SW 1271 (cell line): Measurements from ENCODE around the gene HYAL3.
"Not testable (repeated sequence)": the region's sequence is repeated elsewhere in the genome, so short reads cannot be mapped to it uniquely, and the experiment has no call there.

Source experiments
- DNase-seq, 2 experiments: peaks; one replicate each; lab custom pipeline; 2025; lab: John Stamatoyannopoulos, UW

HYAL3 gene

DNA sequence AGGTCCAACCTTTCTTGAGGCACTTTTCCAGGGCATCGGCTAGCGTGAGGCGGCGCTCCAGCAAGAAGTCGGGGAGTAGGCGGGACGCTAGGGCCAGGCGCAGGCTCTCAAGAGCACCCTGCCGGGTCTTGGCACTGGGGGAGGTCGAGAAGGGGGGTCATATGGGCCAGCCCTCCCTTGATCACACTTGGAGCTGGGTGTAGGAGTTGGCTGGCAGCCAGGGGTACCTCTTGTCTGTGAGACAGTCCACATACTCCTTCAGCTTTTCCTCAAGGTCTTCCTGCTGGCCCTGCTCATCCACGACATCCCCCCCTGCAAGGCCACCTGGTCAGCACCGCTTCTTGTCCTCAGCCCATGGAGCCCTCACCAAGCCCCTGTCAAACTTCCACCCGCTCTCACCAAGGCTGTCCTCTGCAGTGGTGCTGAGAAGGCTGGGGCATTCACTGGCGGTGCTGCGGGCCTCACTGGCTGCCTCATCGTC is 9.0 kb downstream of the HYAL3 start:
- no peak for DNase-seq

DNA sequence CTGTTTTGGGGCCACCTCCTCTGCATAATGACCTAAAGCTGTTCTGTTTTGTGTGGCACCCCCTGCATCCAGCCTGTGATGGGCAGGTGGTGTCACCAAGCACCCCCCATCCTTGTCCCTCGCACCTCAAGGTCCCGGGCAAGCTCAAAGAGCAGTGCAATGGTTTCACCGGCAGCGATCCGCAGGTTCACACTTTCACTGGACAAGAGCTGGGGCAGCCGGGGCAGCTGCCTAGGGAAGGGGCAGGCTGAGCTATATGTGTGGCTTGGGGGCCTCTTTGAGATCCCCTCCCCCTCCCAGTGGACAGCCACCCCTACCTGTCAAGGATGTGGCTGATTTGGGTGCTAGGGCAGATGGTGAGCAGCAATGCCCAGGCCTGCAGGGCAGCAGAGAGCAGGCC is 10.1 kb downstream of the HYAL3 start:
- DNase-seq = no peak

DNA sequence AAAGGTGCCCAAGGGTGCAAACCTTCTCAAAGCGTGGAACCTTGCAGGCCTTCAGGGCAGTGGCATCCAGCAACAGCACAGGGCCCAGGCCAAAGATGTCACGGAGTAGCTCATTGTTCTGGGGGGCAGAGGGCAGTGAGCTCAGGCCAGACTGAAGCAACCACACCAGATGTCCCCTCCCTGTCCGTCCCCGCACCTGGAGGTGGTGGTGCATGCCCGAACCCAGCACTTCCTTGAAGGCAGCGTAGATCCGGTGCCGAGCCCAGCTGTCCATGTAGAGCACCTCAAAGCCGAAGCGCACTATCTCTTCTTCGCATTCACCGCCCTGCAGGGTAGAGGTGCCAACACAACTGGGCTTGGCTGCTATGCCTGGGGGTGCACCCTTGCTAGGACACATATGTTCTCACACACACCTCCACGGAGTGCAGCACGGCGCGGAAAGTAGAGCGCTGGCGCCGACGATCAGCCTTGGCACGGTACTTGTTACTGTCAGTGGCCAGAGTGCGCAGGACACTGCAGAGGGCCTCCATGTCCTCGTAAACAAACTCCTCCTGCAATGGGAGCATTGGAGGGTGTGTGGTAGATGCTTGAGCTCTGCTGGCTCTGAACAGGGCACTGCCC is 10.7 kb downstream of the HYAL3 start:
- no peak for DNase-seq

DNA sequence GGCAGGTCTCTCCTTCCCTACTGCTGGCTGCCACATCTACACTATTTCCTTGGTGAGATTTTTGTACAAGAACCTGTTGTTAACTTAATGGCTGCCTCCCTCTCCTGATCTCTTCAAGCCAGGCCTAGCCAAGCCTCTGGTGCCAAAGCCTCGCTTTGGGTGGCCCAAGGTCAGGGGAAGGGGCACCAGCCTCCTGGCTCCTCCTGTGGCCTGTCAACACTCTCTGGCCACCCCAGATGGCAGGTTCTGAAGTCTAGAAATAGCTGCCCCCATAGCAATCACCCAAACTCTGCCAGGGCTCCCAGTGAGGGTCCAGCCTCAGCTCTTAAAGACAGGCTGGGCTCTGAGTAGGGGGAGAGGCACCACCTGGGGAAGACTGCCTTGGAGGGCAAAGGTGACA is 11.9 kb downstream of the HYAL3 start:
- DNase-seq = no peak

DNA sequence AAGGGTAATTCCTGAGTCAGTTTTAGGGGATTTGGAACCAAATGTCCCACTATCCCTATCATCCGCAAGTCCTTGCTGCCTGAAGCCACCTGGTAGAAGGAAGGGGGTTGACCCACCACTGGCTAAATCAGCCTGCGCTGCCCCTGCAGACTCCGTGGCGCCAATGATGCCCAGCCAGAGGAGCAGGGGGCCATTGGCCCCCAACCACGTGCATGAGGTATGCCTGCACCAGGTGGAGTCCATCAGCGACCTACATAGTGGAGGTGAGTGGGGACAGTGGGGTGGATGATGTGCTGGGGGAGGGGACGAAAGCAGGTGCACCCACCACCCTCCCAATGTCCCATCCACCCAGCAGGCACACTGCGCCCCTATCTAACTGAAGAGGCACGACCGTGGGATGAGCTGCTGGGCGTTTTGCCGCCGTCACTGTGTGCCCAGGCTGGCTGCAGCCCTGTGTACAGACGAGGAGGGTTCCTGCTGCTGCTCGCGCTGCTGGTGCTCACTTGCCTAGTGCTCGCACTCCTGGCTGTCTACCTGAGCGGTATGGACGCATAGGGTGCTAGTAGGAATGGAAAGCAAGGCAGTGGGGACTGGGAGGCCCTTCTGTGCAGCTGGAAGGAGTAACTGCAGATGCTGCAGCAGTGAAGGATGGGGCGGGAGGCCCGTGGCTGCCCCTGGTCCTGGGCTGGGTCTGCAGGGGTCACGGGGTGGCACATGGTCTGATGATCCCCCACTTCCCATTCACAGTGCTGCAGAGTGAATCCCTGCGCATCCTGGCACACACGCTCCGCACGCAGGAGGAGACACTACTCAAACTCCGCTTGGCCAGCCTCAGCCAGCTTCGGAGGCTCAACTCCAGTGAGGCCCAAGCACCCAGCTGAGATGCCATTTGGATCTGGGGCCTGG is 12.6 kb downstream of the HYAL3 start:
- no peak for DNase-seq

DNA sequence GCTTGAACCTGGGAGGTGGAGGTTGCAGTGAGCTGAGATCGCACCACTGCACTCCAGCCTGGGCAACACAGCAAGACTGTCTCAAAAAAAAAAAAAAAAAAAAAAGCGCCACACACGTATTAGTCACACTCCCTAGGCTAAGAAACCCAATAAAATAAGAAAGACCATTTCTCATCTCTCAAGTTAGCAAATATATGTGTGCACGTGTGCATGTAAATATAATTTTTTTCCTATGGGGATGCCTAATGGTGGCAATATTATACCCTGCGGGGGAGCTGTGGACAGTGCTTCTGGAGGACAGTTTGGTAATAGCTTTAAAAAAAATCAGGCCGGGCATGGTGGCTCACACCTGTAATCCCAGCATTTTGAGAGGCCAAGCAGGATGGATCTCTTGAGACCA is 15.1 kb downstream of the HYAL3 start:
- not testable (repeated sequence) for DNase-seq

DNA sequence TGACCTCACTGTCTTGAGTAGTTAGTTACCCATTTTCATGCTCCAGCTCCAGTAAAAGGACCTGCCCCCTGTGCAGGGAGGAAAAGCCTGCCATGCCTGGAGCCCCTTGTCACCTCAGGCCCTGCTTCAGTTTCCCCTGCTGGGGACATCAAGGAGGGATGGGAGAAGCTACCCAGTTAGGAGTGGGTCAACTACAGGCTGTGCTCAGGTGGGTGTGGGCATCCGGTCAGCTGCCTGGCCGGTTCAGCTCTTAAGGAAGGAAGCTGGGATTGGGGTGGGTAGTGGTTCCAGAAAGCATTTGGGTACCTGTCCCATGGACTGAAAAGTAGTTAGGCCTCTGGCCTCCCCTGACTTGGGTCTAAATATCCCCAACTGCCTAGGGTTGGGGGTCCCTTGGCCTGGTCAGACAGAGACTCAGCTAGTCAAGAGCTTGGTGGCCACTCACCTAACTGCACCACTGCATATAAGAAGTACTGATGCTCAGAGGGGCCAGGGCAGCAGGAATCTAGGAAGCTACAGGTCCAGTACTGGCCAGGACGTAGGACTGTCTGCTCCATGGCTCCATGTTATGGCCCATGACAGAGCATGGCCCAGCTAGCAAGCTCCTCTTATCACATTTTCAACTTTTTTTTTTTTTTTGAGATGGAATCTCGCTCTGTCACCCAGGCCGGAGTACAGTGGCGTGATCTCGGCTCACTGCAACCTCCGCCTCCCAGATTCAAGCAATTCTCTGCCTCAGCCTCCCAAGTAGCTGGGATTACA is 19.8 kb downstream of the HYAL3 start:
- no peak for DNase-seq

DNA sequence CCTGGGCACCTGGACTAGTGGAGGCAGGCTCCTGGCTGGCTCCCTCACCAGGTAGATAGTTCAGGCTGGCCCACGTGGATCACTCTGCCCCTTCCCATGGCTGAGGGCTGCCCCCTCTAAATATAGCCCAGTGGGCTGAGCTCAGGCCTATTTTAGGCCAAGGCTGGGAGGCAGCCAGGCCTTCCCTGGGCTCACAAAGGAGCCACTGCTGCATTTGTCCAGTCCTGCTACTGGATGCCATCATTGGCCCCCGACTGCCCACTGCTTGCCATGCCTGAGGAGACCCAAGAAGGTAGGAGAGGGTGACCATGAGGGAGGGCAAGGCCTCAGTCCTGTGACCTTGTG is 20.4 kb downstream of the HYAL3 start, which contains the start of gene LSMEM2:
Gene LSMEM2, plus strand, starts transcription at position 208 of the 345 bp plus-strand sequence. Its CDS starts 27 bp downstream, at position 235.
- no peak for DNase-seq

DNA sequence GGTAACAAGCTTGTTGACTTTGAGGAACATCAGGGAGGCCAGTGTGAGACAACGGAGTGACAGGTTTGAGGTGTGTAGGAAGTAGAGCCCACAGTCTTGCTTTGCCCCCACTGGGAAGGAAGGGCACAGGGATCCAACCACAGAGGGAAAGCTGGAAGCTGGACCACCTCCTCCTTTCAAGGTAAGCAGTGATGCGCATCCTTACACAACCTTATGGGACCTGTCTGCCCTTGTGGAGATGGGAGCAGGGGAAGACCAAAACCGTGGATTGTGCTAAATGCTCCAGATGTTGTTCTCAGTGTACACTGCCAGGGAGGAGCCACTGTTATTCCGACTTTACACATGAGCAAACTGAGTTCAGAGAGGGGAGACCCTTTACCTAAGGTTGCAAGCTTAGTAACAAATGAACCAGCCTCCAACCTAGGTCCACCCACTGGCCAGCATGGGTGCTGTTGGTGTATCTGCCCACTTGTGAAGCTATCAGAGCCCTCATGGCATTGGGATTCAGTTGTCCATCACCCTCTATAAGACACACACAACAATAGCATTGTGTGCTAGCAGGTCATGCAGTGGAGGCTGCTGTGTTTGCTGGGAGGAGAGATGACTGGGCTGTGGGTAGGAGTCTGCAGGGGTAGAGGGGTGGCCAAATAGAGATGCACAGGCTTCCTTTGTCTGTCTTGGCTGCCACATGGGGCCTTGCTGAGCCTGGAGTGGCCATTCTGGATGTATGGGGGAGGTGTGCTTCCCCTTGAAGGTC is 20.9 kb downstream of the HYAL3 start:
- DNase-seq = no peak

DNA sequence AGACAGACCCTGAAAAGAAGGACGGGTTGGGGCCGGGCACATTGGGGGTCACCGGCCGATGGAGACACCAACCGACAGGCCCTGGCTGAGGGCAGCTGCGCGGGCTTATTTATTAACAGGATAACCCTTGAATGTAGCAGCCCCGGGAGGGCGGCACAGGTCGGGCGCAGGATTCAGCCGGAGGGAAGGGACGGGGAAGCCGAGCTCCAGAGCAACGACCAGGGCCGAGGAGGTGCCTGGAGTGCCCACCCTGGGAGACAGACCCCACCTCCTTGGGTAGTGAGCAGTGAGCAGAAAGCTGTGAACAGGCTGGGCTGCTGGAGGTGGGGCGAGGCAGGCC is 22.5 kb downstream of the HYAL3 start:
- DNase-seq = no peak

DNA sequence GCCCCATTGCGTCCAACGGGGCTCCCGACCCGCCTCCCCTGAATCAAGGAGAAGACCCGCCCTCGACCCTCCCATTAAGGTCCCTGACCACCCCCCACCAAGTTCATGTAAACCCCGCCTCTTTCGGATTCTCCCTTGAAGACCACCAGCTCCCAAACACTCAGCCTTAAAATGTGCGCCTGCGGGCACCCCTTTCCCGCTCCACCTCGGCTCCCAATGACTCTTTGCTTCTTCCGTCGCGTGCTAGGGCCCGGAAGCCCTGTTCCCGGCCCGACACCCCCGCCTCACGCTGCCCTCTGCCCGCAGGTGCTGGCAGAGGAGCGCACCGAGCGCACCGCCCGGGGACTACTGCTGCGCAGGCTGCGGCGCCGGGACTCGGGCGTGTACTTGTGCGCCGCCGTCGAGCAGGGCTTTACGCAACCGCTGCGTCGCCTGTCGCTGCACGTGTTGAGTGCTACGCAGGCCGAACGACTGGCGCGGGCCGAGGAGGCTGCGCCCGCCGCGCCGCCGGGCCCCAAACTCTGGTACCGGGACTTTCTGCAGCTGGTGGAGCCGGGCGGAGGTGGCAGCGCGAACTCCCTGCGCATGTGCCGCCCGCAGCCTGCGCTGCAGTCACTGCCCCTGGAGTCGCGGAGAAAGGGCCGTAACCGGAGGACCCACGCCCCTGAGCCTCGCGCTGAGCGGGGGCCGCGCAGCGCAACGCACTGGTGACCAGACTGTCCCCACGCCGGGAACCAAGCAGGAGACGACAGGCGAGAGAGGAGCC is 23.0 kb downstream of the HYAL3 start:
- no peak for DNase-seq

DNA sequence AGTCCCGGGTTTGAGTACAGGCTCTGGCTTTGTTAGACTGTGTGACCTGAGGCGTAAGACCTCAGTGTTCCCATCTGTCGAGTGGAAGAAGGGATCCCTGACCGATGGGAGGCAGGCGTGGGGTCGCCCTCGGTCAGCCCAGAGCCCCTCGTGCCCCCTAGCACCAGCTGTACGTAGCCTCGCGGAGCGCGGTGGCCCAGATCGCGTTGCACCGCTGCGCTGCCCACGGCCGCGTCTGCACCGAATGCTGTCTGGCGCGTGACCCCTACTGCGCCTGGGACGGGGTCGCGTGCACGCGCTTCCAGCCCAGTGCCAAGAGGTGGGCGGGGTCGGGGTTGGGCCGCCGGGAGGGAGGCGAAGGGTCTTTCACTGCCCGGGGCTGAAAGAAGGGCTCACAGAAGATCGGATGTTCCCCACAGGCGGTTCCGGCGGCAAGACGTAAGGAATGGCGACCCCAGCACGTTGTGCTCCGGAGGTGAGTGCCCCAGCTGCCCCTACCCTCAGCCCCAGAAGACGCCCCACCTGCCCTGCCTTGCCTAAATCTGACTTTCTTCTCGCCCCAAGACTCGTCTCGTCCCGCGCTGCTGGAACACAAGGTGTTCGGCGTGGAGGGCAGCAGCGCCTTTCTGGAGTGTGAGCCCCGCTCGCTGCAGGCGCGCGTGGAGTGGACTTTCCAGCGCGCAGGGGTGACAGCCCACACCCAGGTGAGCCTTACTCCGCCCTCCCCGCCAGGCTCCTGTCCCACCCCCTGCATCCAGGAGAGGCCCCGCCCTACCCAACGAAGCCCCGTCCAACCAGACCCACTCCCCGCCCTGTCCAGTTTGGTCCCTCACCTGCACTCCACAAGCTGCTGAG is 23.8 kb downstream of the HYAL3 start:
- DNase-seq = no peak

DNA sequence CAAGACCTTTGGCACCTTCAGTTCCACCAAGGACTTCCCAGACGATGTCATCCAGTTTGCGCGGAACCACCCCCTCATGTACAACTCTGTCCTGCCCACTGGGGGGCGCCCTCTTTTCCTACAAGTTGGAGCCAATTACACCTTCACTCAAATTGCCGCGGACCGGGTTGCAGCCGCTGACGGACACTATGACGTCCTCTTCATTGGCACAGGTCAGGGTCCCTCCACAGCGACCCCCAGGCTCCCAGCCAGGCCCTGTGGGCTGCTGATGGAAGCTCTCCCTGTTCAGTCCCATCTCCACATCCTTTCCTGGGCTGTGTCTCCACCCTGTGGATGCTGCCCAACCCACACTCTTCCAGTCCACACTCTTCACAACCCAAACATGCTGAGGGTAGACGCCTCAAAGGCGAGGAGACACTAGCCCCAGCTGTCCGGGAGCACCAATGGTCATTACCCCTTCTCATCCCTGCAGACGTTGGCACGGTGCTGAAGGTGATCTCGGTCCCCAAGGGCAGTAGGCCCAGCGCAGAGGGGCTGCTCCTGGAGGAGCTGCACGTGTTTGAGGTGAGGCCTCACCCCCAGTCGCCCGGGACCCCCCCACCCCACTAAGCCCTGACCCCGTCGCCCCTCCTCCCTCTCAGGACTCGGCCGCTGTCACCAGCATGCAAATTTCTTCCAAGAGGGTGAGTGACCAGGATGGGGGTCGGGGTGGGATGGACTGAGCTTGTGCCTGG is 24.7 kb downstream of the HYAL3 start:
- DNase-seq = peak; percentile 27 to 56

DNA sequence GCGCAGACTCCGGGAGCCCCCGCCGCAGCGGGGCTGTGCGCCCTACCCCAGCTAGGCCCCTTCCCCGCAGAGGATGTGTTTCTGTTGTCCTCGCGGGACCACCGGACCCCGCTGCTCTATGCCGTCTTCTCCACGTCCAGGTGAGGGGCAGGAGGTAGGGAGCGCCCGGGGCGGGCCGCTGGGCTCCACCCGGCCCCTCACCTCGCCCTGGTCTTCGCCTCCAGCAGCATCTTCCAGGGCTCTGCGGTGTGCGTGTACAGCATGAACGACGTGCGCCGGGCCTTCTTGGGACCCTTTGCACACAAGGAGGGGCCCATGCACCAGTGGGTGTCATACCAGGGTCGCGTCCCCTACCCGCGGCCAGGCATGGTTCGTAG is 25.5 kb downstream of the HYAL3 start:
- no peak for DNase-seq

DNA sequence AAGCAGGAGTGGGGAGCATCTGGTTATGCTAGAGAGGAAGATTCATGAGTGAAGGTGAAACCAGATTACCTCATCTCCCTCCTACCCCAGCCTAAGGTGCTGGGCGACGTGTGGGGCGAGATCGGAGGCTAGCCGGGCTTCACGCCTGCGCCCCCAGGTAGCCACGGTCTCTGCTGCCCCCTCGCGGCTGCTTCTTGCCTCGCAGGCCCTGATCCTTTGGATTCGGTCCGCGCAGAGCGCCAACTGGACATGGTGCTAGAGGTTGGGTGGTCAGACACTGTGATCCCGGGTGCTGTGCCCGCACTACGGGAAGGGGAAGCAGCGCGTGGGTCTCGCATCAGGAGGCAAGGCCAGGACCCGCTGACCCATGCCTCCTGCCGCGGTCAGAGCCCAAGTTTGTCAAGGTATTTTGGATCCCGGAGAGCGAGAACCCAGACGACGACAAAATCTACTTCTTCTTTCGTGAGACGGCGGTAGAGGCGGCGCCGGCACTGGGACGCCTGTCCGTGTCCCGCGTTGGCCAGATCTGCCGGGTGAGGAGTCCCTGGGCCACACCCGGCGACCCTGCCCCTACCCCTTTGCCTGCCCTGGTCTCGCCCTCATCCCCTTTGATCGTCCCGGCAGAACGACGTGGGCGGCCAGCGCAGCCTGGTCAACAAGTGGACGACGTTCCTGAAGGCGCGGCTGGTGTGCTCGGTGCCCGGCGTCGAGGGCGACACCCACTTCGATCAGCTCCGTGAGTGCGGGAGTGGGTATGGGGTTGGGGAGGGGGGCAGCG is 26.1 kb downstream of the HYAL3 start:
- DNase-seq = peak in 1 of 2 experiments; percentile 43

DNA sequence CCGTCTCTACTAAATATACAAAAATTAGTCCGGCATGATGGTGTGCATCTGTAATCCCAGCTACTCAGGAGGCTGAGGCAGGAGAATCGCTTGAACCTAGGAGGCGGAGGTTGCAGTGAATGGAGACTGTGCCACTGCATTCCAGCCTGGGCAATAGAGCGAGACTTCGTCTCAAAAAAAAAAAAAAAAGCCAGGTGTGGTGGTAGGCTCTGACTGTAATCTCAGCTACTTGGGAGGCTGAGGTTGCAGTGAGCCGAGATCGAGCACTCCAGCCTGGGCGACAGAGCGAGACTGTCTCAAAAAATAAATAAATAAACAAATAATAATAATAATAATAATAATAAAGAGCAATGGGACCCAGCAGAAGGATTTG is 26.7 kb downstream of the HYAL3 start:
- DNase-seq = not testable (repeated sequence)

DNA sequence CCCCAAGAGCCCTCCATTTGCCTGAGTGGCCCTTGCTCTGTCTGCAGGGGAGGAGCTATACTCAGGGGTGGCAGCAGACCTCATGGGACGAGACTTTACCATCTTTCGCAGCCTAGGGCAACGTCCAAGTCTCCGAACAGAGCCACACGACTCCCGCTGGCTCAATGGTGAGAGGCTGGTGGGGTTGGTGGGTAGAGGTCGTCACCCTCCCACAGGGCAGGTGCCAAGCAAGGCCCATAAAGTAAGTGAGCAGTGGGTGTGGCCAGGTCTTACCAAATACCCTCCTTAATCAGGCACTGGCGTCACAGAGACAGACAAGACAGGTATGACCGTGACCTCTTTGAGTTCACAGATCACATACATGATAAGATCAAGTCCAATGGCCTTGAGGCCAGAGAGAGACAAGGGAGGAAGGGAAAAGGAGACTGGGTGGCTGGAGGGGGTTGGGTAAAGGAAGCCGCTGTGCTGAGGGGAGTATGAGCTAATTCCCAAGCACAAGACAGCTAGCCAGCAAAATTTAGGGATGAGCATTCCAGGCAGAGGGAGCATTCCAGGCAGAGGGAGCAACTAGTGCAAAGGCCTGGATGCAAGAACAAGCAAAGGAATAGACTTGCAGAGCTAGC is 27.8 kb downstream of the HYAL3 start:
- no peak for DNase-seq
